ENCODE measurements around the gene SF3A1. TPM values are rescaled to one million over a fixed set of nuclear protein-coding genes. Genes with fewer than 3 reads are reported as not detected.
A peak's percentile ranks its signal among the peaks of the same experiment; 100 is the strongest.

The SF3A1 gene
- total RNA-seq, 1 experiment from 2014 or later, result 182 TPM

DNA sequence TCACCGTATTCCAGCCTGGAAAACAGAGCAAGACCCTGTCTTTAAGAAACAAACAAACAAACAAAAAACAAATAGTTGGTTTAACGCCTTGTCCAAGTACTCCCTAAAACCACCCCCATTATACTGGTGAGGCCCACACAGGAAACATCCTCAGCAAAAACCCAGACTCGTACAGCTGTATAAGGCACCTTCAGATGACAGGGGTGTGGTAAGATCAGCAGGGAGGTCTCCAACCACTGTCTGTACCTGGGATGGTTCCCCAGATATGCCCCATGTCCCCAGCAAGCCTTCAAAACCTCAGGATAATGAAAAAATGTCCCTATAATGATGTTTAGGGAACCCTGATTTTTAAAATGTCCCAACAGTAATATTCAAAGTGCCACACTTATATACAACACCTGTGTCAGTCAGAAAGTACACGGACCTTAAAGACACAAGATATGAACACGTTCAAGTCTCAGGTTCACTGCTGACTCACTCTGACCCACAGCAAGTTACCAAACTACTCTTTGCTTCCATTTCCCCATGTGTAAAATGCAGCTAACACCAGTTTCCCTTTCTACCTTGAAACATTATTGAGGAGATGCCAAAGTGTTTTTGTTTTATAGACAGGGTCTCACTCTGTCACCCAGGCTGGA is 9.3 kb downstream of the SF3A1 start:
- Mint-ChIP-seq H3K27me3 (ENCODE audit: insufficient read depth, unreplicated experiment) (no peaks in the 10 kb centered on the region), H3K36me3 (ENCODE audit: insufficient read depth, unreplicated experiment) (peaks cover 72% of the 10 kb centered on the region), H3K4me1 (ENCODE audit: low read depth, unreplicated experiment) (peaks cover 11% of the 10 kb centered on the region), H3K27ac (ENCODE audit: unreplicated experiment) (no peak overlapping the region), H3K4me3 (ENCODE audit: unreplicated experiment) (no peak overlapping the region), H3K9me3 (ENCODE audit: unreplicated experiment) (no peaks in the 10 kb centered on the region)
- CTCF ChIA-PET, result no interaction called here
- intact Hi-C loops (cut with micrococcal nuclease; ENCODE audit: unreplicated experiment), result no loop called here
- no peak for DNase-seq
- H3K4me1 ChIP-seq, result peaks cover 6% of the 10 kb centered on the region
- POLR2A ChIA-PET, result no interaction called here
- BruUV-seq (replicated peaks), result no TSS peak
- H3K4me3 ChIP-seq (ENCODE audit: low read depth, low read length), result no peak overlapping the region
- TF ChIP-seq, protein P1, sequence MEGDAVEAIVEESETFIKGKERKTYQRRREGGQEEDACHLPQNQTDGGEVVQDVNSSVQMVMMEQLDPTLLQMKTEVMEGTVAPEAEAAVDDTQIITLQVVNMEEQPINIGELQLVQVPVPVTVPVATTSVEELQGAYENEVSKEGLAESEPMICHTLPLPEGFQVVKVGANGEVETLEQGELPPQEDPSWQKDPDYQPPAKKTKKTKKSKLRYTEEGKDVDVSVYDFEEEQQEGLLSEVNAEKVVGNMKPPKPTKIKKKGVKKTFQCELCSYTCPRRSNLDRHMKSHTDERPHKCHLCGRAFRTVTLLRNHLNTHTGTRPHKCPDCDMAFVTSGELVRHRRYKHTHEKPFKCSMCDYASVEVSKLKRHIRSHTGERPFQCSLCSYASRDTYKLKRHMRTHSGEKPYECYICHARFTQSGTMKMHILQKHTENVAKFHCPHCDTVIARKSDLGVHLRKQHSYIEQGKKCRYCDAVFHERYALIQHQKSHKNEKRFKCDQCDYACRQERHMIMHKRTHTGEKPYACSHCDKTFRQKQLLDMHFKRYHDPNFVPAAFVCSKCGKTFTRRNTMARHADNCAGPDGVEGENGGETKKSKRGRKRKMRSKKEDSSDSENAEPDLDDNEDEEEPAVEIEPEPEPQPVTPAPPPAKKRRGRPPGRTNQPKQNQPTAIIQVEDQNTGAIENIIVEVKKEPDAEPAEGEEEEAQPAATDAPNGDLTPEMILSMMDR (IDR thresholded peaks at IDR 0.05; ENCODE audit: insufficient read depth in 1 of 2, low read depth in 1 of 2, low read length in 1 of 2, severe bottlenecking in 1 of 2, unreplicated experiment in 1 of 2), result no peak
- no peaks in the 10 kb centered on the region for H3K27me3 ChIP-seq (replicated peaks; ENCODE audit: control insufficient read depth, insufficient read depth, low read length)
- H3K36me3 ChIP-seq (ENCODE audit: control insufficient read depth, insufficient read depth, low read length), result peaks cover 8% of the 10 kb centered on the region
- no peaks in the 10 kb centered on the region for H3K9me3 ChIP-seq

DNA sequence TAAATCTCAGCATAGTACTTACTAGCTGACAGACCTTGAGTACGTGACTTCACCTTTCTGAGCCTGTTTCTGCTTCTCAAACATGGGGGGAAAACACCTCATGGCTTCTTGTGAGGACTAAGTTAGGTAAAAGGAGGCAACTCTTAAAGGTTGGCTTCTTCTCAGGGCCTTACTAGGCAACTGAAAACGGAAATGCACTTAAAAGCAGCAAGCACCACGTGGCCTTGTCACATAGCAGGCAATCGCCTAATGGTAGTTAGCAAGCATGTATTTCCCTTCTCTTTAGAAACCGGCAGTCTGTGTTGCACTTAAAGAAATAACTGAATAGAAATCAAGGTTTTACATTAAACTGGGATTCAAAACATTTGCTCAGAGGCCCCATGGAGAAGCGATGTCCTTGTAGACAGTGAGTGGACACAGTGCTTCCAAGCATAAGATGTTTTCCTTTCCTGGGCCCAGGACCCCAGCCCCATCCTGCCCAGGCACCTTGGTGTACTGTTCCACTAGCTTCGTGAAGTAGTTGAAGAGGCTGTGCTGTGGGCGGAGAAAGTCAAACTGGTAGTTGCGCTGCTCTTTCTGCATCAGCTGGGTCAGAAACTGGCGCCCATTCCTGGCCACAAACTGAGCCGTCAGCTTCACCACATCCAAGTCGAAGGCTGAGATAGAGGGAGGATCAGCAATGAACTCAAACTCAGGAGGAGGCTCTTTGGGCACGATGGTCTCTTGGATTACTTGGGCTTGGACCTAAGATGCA is 12.1 kb downstream of the SF3A1 start:
- H3K27me3 Mint-ChIP-seq (ENCODE audit: insufficient read depth, unreplicated experiment), result no peaks in the 10 kb centered on the region

DNA sequence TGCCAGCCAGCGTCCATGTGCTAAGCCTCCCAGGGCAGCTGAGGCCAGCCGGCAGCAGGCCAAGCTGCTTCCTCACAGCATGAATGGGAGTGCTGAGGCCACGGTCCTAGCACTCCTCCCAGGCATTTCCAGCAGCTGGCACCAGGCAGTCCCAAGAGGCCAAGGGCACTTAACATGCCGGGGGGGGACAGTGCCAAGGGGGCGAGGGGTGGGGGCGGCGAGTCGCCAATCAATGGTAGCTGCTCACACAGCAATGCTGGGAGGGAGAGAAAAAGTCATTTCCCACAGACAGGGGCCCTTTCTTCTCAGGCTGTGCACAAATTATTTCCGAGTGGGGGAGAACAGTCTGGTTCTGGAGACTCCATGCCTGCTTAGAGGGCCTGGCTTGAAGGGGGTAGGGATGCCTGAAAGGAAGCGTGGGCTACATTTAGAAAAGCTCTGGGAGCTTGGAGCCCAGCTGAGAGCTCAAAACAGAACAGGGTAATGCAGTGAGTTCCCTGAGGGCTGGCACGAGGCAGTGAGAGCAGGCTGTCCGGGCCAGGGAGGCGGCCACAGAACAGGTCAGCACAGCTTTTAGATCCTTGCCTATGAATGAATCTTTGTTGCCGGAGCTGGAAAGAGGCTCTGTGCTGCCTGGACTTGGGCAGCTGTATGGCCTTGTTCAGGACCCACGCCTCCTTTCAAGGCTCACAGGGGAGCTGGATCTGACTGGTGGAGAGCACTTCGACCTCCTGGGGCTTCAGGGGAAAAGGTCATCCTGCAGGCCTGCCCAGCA is 15.6 kb downstream of the SF3A1 start:
- intact Hi-C loops (cut with micrococcal nuclease; ENCODE audit: unreplicated experiment), result no loop called here
- no peak overlapping the region for H3K4me3 ChIP-seq (ENCODE audit: low read depth, low read length)
- H3K27me3 ChIP-seq (replicated peaks; ENCODE audit: control insufficient read depth, insufficient read depth, low read length), result no peaks in the 10 kb centered on the region
- ChIA-PET CTCF (interaction anchor here (0.7 kb wide), 1 partner anchor 43 kb away, joined by 3 read pairs; no protein-coding TSS in a partner anchor), POLR2A (interaction anchor here (0.5 kb wide), 1 partner anchor 14 kb away, joined by 3 read pairs; no protein-coding TSS in a partner anchor)
- Mint-ChIP-seq H3K36me3 (ENCODE audit: insufficient read depth, unreplicated experiment) (peaks cover 88% of the 10 kb centered on the region), H3K27me3 (ENCODE audit: insufficient read depth, unreplicated experiment) (no peaks in the 10 kb centered on the region), H3K9me3 (ENCODE audit: unreplicated experiment) (no peaks in the 10 kb centered on the region), H3K27ac (ENCODE audit: unreplicated experiment) (peak overlapping the region; percentile 51), H3K4me1 (ENCODE audit: low read depth, unreplicated experiment) (no peaks in the 10 kb centered on the region), H3K4me3 (ENCODE audit: unreplicated experiment) (no peak overlapping the region)
- no TSS peak for BruUV-seq (replicated peaks)
- TF ChIP-seq, protein P1 (IDR thresholded peaks at IDR 0.05; ENCODE audit: insufficient read depth in 1 of 2, low read depth in 1 of 2, low read length in 1 of 2, severe bottlenecking in 1 of 2, unreplicated experiment in 1 of 2), result no peak
- no peaks in the 10 kb centered on the region for H3K4me1 ChIP-seq
- H3K9me3 ChIP-seq, result no peaks in the 10 kb centered on the region
- no peak for DNase-seq
- H3K36me3 ChIP-seq (ENCODE audit: control insufficient read depth, insufficient read depth, low read length), result peaks cover 8% of the 10 kb centered on the region

More for the DNA sequence above, 12.1 kb downstream of the SF3A1 start:
- DNase-seq, result no peak
- Mint-ChIP-seq H3K27ac (ENCODE audit: unreplicated experiment) (no peak overlapping the region), H3K36me3 (ENCODE audit: insufficient read depth, unreplicated experiment) (peaks cover 69% of the 10 kb centered on the region), H3K4me3 (ENCODE audit: unreplicated experiment) (no peak overlapping the region), H3K9me3 (ENCODE audit: unreplicated experiment) (no peaks in the 10 kb centered on the region), H3K4me1 (ENCODE audit: low read depth, unreplicated experiment) (no peaks in the 10 kb centered on the region)
- ChIA-PET CTCF (no interaction called here), POLR2A (no interaction called here)
- TF ChIP-seq, protein P1 (IDR thresholded peaks at IDR 0.05; ENCODE audit: insufficient read depth in 1 of 2, low read depth in 1 of 2, low read length in 1 of 2, severe bottlenecking in 1 of 2, unreplicated experiment in 1 of 2), result no peak
- intact Hi-C loops (cut with micrococcal nuclease; ENCODE audit: unreplicated experiment), result no loop called here
- no peaks in the 10 kb centered on the region for H3K4me1 ChIP-seq
- H3K4me3 ChIP-seq (ENCODE audit: low read depth, low read length), result no peak overlapping the region
- no TSS peak for BruUV-seq (replicated peaks)
- no peaks in the 10 kb centered on the region for H3K27me3 ChIP-seq (replicated peaks; ENCODE audit: control insufficient read depth, insufficient read depth, low read length)
- H3K9me3 ChIP-seq, result no peaks in the 10 kb centered on the region
- peaks cover 8% of the 10 kb centered on the region for H3K36me3 ChIP-seq (ENCODE audit: control insufficient read depth, insufficient read depth, low read length)

Measured in Caco-2 (cell line).